Adrenal gland (tissue), 12 donors: ENCODE measurements around the gene LRBA. TPM values are rescaled to one million over a fixed set of nuclear protein-coding genes. Genes with fewer than 3 reads are reported as not detected.

Source experiments
- DNase-seq, 7 donors: peaks; one replicate each; pipeline ENCODE4 v3.0.0-alpha.2; 2019 to 2020
- H3K27ac ChIP-seq, 5 donors: fragments of 200-600 bp; sonication (generic) in 4 of 5; 1 replicate in 3 of 5; 2 replicates in 2 of 5; pipeline versions ENCODE4 v1.5.1 to v1.8.0; 2016 to 2020; ENCODE audit warnings: mild to moderate bottlenecking in 1 of 5
- H3K27me3 ChIP-seq: fragments of 200-600 bp; 2 replicates; pipeline ENCODE4 v1.8.0; 2021
- H3K36me3 ChIP-seq, 2 donors: fragments of 200-600 bp; replicated peaks in 1 of 2; 1 replicate in 1 of 2; 2 replicates in 1 of 2; pipeline versions ENCODE4 v1.5.1 to v1.8.0; 2018 to 2022
- H3K4me1 ChIP-seq, 2 donors: fragments of 200-600 bp; replicated peaks in 1 of 2; 1 replicate in 1 of 2; 2 replicates in 1 of 2; pipeline versions ENCODE4 v1.5.1 to v1.8.0; 2018 to 2021
- H3K4me3 ChIP-seq, 4 donors: fragments of 200-600 bp; sonication (generic) in 3 of 4; one replicate each; pipeline ENCODE4 v1.5.1; 2016 to 2018
- H3K9me3 ChIP-seq, 3 donors: fragments of 200-600 bp; sonication (generic) in 1 of 3; replicated peaks in 1 of 3; 1 replicate in 2 of 3; 2 replicates in 1 of 3; pipeline versions ENCODE4 v1.5.1 to v1.8.0; 2016 to 2021
- CTCF ChIP-seq, 6 experiments: fragments of 450-650 bp in 4 of 6; fragments of 200-600 bp in 2 of 6; sonication (generic) in 1 of 6; IDR thresholded peaks; 1 replicate in 5 of 6; 2 replicates in 1 of 6; pipeline versions ENCODE4 v1.5.1 to v1.8.0; 2016 to 2021; ENCODE audit warnings: antibody characterized with exemption in 6 of 6, mild to moderate bottlenecking in 2 of 6, moderate library complexity in 1 of 6
- POLR2A ChIP-seq, 2 donors: fragments of 450-650 bp; IDR thresholded peaks; one replicate each; pipeline ENCODE4 v1.6.1; 2017; ENCODE audit warnings: antibody characterized with exemption in 2 of 2, mild to moderate bottlenecking in 2 of 2, moderate library complexity in 1 of 2
- WGBS, 4 donors: extraction: QIAGEN DNeasy Blood & Tissue Kit in 2 of 4; methylation state at CpG; one replicate each; pipeline versions ENCODE4 v1.1.5 to v1.1.7; 2013 to 2017; 5-methylcytosine and 5-hydroxymethylcytosine counted together
- intact Hi-C, 2 donors: fragments of 100-400 bp; cut with DNase I; formaldehyde crosslinking; loops; one replicate each; pipeline versions ENCODE4 v1.14.1 to v1.15.0; 2022 to 2023
- polyA plus RNA-seq, 3 donors: library from polyadenylated mRNA; stranded (reverse); fragments of 200-250 nt in 2 of 3; fragments of 350-450 nt in 1 of 3; fragmentation: Illumina TruSeq in 1 of 3; extraction: RNeasy Lipid Tissue Mini Kit (QIAGEN cat#74804) in 1 of 3; gene quantifications; one replicate each; pipeline ENCODE4 v1.2.3, GENCODE V29; 2013 to 2014
- total RNA-seq, 9 donors: library from RNA; depleted of rRNA in 4 of 9; stranded (reverse); fragments of >200 nt in 4 of 9; fragments of 120-200 nt in 1 of 9; fragmentation: NEBNext Ultra II Directional in 1 of 9; extraction: Animal tissue kit (Norgen Biotek cat#: 25700) in 1 of 9; gene quantifications; one replicate each; pipeline versions ENCODE4 v1.1.0 to v1.2.4, GENCODE V29; 2013 to 2023
- donor health status: healthy with polysubstance abuse.
- donor health status: Bipolar disorder and iron deficiency.
- donor health status: DM: yes; HTN: yes; CAD: no.
- donor health status: DM: no; HTN: no; CAD: no.
- donor health status: DM: no; HTN: no; CAD: no.
- donor health status: DM: yes; HTN: yes; CAD: no.

LRBA gene
- total and polyA plus RNA-seq, 12 donors = 9.6 to 106 (median 40.6) TPM

GRCh38 chr4:150820409-150820808, 194.7 kb downstream of the LRBA start:
- Histone ChIP-seq H3K9me3 (no peaks in the 10 kb centered on the region), H3K36me3 (no peaks in the 10 kb centered on the region), H3K27me3 (no peaks in the 10 kb centered on the region), H3K4me3 (no peak overlapping the region), H3K4me1 (peaks cover 7 to 23% of the 10 kb centered on the region in 2 donors), H3K27ac (no peak overlapping the region)
- intact Hi-C loops = no loop called here
- TF ChIP-seq CTCF (IDR thresholded peaks at IDR 0.05) (no peak), POLR2A (IDR thresholded peaks at IDR 0.05) (no peak)
- DNase-seq = no peak
- WGBS, 4 donors = 94 to 97% (median 96%) methylated on average over 1 of the region's 1 CpG

GRCh38 chr4:150818661-150819060, 196.4 kb downstream of the LRBA start:
- Histone ChIP-seq H3K27me3 (no peaks in the 10 kb centered on the region), H3K4me3 (no peak overlapping the region), H3K4me1 (peaks cover 7 to 23% of the 10 kb centered on the region in 2 donors), H3K36me3 (no peaks in the 10 kb centered on the region), H3K9me3 (peaks cover 0 to 3% (median 0%) of the 10 kb centered on the region in 3 donors), H3K27ac (no peak overlapping the region)
- TF ChIP-seq POLR2A (IDR thresholded peaks at IDR 0.05) (no peak), CTCF (IDR thresholded peaks at IDR 0.05) (no peak)
- intact Hi-C loops = no loop called here
- DNase-seq = no peak

GRCh38 chr4:150817804-150818528, 197.1 kb downstream of the LRBA start:
- Histone ChIP-seq H3K36me3 (no peaks in the 10 kb centered on the region), H3K9me3 (peaks cover 0 to 5% (median 3%) of the 10 kb centered on the region in 3 donors), H3K4me1 (peaks cover 7 to 23% of the 10 kb centered on the region in 2 donors), H3K4me3 (no peak overlapping the region), H3K27ac (no peak overlapping the region), H3K27me3 (no peaks in the 10 kb centered on the region)
- intact Hi-C loops = no loop called here
- WGBS, 4 donors = 65 to 80% (median 72%) methylated on average over 3 of the region's 3 CpGs
- DNase-seq = no peak
- no peak for TF ChIP-seq POLR2A (IDR thresholded peaks at IDR 0.05)
- TF ChIP-seq CTCF (IDR thresholded peaks at IDR 0.05) = no peak

GRCh38 chr4:150817017-150817416, 198.1 kb downstream of the LRBA start:
- Histone ChIP-seq H3K9me3 (peaks cover 0 to 5% (median 3%) of the 10 kb centered on the region in 3 donors), H3K27ac (no peak overlapping the region), H3K27me3 (no peaks in the 10 kb centered on the region), H3K36me3 (no peaks in the 10 kb centered on the region), H3K4me1 (peaks cover 4 to 22% of the 10 kb centered on the region in 2 donors), H3K4me3 (no peak overlapping the region)
- intact Hi-C loops = no loop called here
- TF ChIP-seq CTCF (IDR thresholded peaks at IDR 0.05) (no peak), POLR2A (IDR thresholded peaks at IDR 0.05) (no peak)
- DNase-seq = no peak
- 95 to 99% (median 98%) methylated on average over 1 of the region's 1 CpG for WGBS, 4 donors
